ENCODE data around the gene B3GAT1.

Gene B3GAT1

DNA sequence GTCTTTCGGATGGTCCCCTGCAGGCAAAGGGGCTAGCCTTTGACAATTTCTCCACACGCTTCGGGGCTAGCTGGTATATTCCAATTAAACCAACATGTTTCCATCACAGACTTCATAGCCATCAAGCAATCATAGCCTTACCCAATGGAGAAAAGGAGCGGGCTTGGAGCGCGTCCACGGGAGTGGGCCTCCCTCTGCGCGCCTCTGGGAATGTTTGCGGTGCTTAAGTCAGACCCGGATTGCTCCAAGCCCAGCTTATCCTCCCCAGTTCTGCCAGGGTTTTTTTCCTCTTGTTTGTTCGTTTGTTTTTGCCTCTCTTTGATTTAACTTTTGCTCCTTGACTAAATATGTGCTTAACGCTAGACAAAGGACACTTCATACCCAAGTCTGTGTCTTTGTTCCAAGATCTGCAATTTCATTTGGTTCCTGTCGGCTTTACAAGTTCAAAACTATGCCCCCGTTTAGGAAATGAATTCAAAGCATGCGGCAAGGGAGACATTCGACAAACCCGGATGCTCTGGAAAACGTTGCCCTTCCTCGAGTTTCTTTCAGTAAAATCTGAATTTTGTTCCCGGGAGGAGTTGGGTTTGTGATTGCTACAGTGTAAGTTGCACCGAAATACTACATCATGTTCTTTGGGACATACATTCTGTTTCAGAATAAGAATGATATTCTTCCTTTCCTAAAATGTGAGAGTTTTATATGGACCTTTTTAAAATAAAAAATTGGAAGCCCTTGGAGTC lies 81.3 kb downstream of the B3GAT1 start:
- no peaks in the 10 kb centered on the region for H3K27me3 ChIP-seq (ENCODE audit: control insufficient read depth, low read length)
- H3K36me3 ChIP-seq (ENCODE audit: control insufficient read depth, low read length), result no peaks in the 10 kb centered on the region
- H3K9me2 ChIP-seq (replicated peaks; ENCODE audit: control insufficient read depth, low read length), result no peaks in the 10 kb centered on the region
- H3K79me2 ChIP-seq (ENCODE audit: control insufficient read depth, low read length), result no peaks in the 10 kb centered on the region
- no peak overlapping the region for H3K4me3 ChIP-seq (ENCODE audit: low read length)
- TF ChIP-seq, protein P1, sequence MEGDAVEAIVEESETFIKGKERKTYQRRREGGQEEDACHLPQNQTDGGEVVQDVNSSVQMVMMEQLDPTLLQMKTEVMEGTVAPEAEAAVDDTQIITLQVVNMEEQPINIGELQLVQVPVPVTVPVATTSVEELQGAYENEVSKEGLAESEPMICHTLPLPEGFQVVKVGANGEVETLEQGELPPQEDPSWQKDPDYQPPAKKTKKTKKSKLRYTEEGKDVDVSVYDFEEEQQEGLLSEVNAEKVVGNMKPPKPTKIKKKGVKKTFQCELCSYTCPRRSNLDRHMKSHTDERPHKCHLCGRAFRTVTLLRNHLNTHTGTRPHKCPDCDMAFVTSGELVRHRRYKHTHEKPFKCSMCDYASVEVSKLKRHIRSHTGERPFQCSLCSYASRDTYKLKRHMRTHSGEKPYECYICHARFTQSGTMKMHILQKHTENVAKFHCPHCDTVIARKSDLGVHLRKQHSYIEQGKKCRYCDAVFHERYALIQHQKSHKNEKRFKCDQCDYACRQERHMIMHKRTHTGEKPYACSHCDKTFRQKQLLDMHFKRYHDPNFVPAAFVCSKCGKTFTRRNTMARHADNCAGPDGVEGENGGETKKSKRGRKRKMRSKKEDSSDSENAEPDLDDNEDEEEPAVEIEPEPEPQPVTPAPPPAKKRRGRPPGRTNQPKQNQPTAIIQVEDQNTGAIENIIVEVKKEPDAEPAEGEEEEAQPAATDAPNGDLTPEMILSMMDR (IDR thresholded peaks at IDR 0.05; ENCODE audit: low read depth, low read length, poor library complexity, severe bottlenecking), result no peak
- TF ChIP-seq EZH2phosphoT487 (IDR thresholded peaks at IDR 0.05; ENCODE audit: borderline replicate concordance, low read length), result no peak
- no peak overlapping the region for H3K27ac ChIP-seq (ENCODE audit: low read depth, low read length)
- H3K9me3 ChIP-seq (ENCODE audit: control insufficient read depth, insufficient read depth, low read length), result no peaks in the 10 kb centered on the region
- no peaks in the 10 kb centered on the region for H3F3A ChIP-seq (ENCODE audit: control insufficient read depth, insufficient read depth)
- no peaks in the 10 kb centered on the region for H4K20me1 ChIP-seq (ENCODE audit: control insufficient read depth, insufficient read depth, low read depth, low read length)
- H3K4me1 ChIP-seq (ENCODE audit: control insufficient read depth, low read length), result no peaks in the 10 kb centered on the region
- no peak overlapping the region for H3K4me2 ChIP-seq (ENCODE audit: low read length)

All from DOHH2 (cell line).